HT1080 (cell line): Measurements from ENCODE around the gene RREB1. TPM values are rescaled to one million over a fixed set of nuclear protein-coding genes. Genes with fewer than 3 reads are reported as not detected.

Source experiments
- DNase-seq: peaks from one replicate; pipeline ENCODE4 v3.0.0-alpha.2; 2015; ENCODE audit warnings: low read depth
- total RNA-seq: library from RNA; depleted of rRNA; stranded (reverse); fragments of >200 nt; shearing (Covaris generic); gene quantifications from 2 replicates; pipeline ENCODE4 v1.2.3, GENCODE V29; 2014

Gene RREB1
- total RNA-seq, 1 experiment from 2014 or later = 11.9 TPM

- no peak for DNase-seq
These were observed 19.6 kb upstream of the RREB1 start for GRCh38 chr6:7088076-7088742.

- no peak for DNase-seq
These were observed 8.8 kb upstream of the RREB1 start for GRCh38 chr6:7098993-7099392.

GRCh38 chr6:7100072-7100752 is 7.5 kb upstream of the RREB1 start:
- no peak for DNase-seq

- no peak for DNase-seq
These were observed 7.0 kb upstream of the RREB1 start for GRCh38 chr6:7100753-7101081.

- no peak for DNase-seq
These were observed 6.5 kb upstream of the RREB1 start for GRCh38 chr6:7101290-7101689.

DNA sequence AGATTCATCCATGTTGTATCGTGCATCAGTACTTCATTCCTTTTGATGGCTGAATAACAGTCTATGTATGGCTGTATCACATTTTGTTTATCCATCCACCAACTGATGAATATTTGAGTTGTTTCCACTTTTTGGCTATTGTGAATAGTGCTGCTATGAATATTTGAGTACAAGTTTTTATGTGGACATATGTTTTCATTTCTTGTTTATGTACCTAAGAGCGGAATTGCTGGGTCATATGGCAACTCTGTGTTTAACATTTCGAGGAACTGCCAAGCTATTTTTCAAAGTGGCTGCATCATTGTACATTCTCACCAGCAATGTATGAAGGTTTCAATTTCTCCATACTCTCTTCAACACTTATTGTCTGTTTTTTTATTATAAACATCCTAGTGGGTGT is 3.0 kb upstream of the RREB1 start:
- DNase-seq = no peak

GRCh38 chr6:7106215-7106751 is 1.5 kb upstream of the RREB1 start:
- no peak for DNase-seq

DNA sequence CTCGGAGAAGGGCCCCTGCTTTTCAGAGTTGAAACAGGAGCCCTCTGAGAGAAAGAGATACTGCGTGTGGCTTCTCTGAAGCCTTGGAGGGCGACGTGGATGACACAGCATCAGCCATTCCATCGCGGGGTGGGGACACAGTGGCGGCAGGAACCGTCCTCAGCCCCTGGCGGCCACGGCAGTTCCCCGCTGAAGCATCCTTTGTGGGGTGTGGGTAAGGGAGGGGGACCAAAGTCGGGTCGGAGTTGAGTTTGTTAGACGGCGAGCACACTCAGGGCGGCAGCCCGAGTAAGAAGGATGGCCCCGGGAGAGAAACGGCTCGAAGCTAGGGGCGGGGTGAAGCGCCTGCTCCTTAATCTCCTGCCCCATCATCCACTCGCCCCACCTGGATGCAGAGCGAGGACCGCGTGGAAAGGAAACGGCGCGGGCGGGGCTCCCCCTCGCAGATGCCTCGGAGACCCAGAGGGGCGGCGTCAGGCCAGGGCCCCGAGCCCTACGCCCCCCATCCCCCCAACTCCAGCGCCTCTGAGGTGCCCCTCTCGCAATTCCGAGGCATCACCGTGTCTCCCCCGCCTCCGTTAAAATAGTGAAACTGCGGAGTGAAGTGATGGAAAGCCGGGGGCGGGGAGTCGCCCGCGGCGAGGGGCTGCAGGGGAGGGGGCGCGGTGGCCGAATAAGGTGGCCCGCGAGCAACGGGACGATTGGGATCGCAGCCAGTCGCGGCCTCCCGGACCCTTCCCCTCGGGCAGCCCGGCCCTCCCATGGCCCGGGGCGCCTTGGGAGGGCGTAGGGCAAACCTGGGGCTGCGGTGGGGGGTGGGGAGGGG is 796 bp upstream of the RREB1 start:
- no peak for DNase-seq

DNA sequence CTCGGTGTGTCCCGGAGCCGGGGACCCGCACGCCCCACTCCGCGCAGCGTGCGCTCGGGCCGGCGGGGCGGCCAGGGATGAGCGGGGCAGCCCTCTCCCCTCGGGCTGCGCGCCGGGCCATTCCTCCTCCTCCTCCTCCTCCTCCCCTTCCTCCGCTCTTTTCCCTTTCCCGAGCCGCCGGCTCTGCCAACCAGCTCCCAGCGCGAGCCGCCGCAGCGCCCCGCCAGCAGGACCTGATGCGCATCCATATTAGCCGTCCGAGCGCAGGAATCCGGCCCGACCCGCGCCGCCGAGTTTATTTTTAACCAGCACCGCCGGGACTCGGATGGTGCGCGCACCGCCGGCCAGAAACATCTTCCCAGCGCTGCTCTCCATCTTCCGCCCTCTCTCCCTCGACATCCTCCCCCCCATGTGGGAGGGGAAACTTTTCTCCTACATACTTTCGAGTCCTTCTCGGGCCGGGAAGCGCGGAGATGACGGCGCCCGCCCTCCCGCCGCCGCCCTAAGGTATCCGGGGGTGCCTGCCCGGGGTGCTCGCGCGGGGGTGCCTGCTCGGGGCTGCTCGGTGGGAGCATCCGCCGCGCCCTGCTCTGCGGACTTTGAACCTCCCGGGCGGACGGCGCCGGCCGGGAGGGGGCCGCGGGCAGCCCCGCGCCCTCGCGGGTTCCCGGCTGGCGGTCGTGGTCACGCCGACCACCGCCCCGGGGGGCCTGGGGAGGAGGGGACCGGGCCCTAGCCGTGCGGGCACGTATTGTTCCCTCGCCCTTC is 619 bp downstream of the RREB1 start:
- peak; percentile 56 for DNase-seq

GRCh38 chr6:7108964-7109836 is 1.4 kb downstream of the RREB1 start:
- DNase-seq = peak; percentile 56

DNA sequence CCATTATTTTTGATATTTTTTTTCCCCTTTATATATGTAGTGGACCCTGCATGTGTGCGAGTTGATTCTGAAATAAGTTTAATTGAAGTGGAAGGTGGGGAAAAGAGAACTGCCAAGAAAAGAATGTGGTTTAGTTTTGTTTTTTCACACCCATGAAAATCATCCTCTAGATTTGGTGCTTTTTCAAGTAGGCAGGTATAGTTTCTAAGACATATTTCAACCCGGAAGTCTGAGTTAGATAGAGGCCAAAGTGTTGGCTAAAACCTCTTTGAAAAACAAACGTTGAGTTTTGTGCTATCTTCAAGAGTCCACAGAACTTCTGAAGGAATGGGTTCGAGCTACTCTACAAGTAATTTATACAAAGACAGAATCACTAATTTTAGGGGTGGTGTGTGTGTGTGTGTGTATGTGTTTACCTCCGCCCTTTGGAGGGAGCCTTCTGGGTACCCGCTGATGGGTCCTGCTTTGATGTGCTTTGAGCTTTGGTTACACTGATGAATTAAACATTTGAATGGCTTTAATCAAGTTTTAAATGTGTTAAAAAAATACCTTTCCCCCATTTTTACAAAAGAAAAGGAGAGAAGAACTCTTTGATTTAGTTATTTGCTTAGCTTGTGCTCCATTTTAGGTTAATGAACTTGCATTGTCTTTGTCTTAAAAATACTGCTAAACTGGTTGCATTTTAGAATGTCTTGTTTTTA is 2.5 kb downstream of the RREB1 start:
- DNase-seq = no peak

DNA sequence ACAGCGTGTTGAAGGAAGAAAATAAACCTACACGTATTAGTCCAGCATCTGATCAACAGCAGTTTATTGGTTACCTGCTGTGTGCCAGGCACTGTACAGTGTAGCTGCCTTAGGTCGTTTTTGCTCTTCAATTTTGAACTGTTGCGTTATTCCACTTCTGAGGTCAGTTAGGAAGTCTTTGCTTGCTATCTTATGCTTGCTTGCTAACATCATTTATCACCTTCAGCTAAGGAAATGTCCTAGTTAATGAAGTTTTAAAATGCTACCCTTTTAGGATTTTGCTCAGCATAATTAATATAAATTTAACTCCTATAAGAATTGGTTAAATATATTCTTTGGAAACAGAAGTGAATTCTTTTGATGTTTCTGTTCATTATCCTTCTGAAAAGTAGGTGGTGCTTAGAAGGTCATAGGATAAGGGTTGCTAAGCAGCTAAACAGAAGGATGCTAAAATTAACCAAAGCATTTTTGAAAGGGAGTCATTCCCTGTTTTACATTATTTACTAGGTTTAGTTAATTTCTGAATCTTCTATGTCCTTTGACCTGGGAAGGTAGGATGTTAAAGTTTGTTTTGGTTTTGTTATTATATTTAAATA is 3.4 kb downstream of the RREB1 start:
- DNase-seq = no peak

DNA sequence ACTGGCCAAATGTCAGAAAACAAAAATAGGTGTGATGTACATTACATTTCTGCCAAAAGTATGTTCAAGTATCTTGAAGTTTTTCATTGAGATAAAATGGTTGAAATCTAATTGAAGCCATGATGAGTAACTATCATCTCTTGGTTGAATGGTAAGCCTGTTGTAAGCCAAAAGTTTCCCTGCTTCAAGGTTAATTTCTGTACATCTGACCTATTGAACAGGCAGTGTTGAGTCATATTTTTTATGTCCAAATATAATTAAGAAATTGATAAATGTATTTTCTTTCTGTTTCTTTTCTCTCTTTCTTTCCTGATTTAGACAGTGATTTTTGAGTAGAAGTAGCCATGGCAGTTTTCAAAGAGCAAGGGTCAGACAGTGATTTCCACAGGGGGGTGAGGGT is 4.4 kb downstream of the RREB1 start:
- no peak for DNase-seq

- no peak for DNase-seq
These were observed 5.1 kb downstream of the RREB1 start for GRCh38 chr6:7112741-7113313.

GRCh38 chr6:7114744-7115458 is 7.1 kb downstream of the RREB1 start:
- DNase-seq = no peak

GRCh38 chr6:7115543-7116231 is 7.9 kb downstream of the RREB1 start:
- no peak for DNase-seq

- DNase-seq = no peak
These were observed 11.6 kb downstream of the RREB1 start for GRCh38 chr6:7119272-7119801.
